GM18867 (cell line): ENCODE data around the gene CCR7.
"Not testable (repeated sequence)": the region's sequence is repeated elsewhere in the genome, so short reads cannot be mapped to it uniquely, and the experiment has no call there.

Experiments used
- ATAC-seq: cut with Tn5 transposase; IDR thresholded peaks from one replicate; pipeline ENCODE4 v1.9.1; 2021; ENCODE audit warnings: mild to moderate bottlenecking, moderate library complexity; ENCODE audit not compliant: unreplicated experiment

The CCR7 gene

DNA sequence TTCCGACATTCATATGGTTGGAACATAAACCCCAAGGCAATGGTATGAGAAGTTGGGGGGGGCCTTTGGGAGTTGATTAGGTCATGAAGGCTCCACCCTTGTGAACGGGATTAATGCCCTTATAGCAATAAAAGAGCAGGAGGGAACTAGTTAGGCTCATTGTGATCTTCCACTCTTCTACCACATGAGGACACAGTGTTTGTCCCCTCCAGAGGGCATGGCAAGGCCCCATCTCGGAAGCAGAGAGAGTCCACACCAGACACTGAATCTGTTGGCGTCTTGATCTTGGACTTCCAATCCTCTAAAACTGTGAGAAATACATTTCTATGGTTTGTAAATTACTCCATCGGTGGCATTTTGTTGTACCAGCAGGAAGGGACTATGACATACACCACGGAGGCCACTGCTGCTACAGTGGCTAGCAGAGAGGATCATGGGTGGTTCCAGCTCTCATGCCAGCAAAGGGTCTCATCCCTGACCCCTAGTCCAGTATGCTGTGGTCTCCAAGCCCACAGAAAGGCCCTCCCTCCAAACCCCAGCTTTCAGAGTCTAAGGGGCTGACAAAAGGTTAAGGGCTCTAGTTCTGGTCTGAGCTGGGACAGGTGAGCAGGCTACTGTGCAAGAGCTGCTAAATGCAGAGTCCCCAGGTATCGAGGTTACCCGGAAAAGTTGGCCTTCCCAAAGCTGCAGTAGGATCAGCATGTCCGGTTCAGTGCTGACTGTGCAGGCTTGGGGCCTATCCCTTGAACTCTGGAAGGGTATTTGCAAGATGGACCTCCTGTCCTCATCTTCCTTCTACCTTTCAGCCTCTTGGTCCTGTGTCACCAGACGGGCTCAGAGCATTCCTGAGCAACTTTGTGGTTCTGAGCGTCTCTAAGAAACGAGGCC is 12.2 kb downstream of the CCR7 start:
- no peak for ATAC-seq

DNA sequence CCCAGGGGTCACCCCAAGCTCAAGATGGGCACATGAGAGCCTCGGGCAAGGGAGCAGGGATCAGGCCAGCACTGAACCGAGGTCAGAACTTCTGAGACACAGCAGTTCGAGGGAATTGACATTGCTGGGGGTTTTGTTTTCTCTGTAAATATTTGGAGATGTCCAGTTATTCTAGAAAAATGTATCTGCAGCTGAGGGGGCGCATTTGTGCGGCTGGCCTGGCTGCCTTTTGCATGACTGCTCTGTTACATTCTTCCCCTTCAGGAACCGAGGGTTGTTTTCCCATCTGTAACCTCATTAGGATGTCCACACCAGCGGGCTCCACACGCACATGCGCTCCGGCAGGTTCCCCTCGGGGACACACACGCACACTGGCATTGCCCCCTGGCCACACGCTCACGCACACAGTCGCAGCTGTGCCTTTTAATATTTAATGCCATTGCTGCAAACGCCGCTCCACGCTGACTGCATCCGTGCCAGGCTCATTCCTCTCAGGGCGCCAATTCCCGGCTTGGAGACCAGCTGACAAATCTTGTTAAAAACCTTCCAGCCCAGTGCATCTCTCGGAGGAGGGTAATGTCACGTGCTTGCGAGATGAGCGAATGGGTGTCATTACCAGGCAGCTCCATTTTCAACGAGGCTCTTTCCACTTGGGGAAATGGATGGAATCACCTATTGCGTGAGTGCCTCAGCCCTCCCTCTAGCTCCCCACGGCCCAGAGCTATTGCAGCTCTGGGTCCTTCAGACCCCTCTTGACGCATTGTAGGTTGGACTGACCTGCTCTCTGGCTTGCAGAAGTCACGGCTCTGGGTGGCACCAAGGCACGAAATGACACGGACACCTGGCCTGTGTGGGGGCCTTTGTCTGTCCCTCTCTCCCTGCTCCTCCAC is 13.1 kb downstream of the CCR7 start:
- no peak for ATAC-seq

- ATAC-seq: no peak
These were observed 14.0 kb downstream of the CCR7 start for GRCh38 chr17:40551091-40551878.

DNA sequence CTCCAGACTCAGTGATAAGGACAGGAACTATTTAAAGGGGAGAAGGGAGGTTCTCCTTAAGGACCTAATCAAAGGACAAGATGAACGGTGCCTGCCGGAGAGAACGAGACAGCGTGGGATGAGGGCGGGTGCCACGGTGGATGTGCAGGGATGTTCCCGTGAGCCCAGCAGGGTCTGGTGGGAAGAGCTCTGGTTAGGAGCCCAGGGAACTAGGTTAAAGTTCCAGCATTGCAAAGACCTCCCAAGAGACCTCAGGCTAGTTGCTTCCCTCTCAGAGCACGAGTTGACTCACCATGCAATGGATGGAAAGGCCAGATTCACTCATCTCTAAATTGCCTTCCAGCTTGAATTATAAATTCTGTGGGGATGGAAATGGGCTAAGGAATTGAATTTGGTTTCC is 14.7 kb downstream of the CCR7 start:
- no peak for ATAC-seq

DNA sequence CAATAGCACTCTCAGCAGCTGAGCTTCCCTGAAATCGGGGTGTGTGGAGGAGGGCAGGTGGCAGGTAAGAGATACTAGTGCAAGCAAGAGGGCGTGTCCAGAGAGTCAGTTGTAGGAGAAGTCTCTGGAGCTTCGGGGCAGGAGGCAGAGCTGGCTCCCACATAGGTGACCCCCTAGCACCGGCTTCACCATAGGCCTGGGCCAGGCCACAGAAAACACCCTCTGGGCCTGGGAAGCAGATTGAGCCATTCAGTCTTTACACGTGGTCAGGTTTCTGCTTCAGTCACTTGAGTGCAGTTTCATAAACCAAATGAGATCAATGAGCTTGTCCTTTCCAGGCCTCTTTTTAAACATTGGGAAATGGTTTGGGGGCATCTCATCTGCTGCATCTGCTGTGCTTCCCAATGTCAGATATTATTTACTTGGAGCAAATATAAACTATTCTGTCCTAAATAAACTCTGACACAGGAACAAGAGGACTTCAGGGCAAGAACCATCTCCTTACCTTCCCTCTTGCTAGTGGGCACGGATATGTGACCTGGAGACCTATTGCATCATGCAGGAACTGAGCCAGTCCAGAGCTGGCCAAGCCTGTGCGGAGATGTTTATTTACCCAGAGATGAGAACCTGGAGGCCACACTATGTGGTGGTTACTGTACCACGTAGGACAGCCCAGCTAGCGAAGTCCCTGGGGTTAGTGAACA is 16.1 kb downstream of the CCR7 start:
- ATAC-seq: no peak

DNA sequence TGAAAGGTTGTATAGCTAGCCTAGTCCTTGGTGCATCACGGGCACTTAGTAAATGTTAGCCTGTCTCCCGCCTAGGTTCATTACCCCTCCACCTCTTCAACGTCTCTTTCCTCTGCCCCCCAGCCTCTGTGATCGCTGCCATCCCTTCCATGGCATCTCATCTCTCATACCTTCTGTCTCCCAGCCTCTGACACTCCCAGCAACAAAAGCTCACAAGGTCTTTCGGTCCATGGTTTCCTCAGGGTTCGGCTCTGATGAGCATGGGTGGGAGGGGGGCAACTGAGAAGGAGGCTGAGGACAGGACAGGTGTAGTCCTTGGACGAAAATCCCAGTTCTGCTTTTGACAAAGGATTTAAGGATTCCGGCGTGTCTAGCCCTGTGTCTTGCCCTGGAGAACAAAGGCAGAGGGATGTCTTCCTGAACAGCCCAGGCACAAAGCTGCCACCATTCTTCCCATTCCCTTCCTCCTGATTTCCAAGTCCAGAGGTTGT is 16.7 kb downstream of the CCR7 start:
- no peak for ATAC-seq

DNA sequence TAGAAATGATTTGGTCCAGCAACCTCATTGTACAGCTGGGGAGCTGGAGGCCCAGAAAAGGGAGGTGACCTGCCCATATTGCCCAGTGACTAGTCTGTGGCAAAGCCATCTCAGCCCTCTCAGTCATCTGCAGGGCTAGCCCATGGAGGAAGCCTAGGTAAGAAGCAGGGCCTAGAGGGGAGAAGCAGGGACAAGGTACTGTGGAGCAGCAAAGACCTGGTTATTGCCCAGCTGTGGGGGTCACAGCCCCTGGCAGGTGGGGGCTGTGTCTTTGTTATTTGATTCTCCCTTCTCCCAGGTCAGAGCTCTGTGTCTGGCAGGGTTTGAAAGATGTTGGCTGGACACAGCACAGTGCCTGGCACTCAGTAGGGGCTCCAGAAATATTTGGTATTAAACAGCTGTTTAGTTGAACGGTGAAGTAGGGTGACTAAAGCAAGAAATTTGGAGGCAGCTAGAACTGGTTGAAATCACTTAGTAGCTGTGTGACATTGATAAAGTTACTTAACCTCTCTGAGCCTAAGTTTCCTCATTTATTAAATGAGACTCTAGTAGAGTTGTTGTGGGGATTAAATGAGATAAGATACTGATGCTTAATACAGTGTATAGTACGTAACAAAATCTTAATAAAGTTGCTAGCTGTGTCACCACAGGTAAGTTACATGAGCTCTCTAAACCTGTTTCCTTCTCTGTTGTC is 17.3 kb downstream of the CCR7 start:
- no peak for ATAC-seq

DNA sequence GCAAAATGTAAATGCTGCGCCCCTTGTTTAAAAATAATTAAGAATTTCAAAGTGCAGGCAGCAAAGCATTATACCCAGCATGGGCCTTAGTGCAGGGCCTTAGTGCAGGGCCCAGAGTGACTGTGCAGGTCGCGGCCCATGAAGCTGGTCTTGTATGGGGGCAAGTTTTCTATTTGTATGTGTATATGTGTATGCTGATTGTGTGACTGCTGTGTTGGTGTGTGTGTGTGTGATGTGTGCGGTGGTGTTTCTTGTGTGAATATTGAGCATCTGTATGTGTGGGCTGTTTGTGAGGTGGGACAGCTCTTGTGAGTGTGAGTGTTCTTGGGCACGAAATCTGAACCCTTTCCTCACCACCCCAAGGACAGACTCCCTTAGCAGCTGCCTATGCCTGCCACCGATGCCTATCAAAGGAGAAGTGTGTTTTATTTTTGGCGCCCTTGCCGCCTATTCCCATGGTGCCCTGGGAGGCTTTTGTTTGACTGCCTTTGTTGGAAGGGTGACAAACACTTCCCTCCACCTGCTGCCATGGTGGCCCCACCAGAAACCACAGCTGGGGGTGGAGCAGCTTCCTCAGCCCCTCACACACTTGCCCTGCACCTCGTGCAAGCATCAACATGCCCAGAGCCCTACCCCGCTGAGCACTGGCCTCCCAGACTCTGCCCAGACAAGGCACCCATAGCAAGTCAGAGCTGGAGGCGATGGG is 18.0 kb downstream of the CCR7 start:
- no peak for ATAC-seq

DNA sequence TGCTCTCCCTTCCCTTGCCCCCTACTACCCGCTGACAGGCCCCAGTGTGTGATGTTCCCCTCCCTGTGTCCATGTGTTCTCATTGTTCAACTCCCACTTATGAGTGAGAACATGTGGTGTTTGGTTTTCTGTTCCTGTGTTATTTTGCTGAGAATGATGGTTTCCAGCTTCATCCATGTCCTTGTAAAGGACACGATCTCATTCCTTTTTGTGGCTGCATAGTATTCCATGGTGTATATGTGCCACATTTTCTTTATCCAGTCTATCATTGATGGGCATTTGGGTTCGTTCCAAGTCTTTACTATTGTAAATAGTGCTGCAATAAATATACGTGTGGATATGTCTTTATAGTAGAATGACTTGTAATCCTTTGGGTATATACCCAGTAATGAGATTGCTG is 18.8 kb downstream of the CCR7 start:
- not testable (repeated sequence) for ATAC-seq

DNA sequence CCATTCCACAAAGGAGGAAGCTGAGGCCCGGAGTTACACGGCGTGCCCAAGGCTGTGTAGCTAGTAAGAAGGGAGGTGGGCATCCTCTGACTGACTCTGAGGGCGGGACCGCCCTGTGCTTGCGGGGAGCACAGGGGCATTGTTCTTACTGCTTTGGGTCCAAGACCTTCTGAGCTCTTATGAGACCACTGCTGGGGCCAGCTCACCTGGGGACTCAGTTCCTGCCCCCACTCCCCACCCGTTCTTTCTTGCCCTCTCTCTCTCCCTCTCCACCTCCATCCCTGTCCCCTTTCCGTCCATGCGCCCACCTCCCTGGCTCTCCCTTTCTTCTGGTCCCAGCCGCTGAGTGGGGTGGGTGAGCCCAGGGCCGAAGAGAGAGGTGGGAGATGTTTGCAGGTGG is 19.6 kb downstream of the CCR7 start:
- ATAC-seq: no peak

DNA sequence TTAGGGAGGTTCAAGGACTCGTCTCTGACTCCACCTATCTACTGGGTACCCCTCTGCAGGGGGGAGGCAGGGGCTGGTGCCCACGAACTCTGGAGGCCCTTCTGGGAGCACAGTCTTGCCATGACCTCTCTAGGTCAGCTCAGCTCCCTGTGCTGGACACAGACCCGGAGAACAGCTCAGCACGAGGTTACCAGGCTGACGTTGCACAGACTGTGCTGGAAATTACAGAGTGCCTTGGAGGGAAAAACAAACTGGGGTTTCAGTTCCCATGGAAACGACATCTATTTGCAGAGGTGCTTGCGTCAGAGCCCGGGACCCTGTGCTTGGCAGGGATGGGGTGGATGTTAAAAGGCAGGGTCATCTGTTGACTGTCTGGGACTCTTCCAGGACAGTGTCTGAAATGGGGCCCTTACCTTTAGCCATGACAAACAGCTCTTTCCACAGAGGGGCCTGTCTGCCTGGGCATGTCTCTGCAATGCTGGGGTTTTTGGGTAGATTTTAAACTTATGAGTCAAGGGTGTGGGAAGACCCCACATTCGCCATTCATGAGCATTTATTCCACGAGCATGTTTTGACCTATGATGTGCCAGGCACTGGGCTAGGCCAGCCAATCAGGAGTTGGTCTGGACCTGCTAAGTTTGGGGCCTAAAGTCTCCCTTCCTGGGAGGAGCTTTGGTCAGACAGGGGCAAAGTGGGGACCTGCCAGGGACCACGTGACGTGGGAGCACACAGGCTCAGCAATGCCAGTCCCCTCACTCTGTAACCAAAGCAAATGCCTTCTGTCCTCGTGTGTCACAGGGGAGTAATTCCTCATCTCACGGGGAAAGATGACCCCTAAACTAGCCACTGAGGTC is 22.5 kb downstream of the CCR7 start:
- peak; percentile 43 for ATAC-seq

DNA sequence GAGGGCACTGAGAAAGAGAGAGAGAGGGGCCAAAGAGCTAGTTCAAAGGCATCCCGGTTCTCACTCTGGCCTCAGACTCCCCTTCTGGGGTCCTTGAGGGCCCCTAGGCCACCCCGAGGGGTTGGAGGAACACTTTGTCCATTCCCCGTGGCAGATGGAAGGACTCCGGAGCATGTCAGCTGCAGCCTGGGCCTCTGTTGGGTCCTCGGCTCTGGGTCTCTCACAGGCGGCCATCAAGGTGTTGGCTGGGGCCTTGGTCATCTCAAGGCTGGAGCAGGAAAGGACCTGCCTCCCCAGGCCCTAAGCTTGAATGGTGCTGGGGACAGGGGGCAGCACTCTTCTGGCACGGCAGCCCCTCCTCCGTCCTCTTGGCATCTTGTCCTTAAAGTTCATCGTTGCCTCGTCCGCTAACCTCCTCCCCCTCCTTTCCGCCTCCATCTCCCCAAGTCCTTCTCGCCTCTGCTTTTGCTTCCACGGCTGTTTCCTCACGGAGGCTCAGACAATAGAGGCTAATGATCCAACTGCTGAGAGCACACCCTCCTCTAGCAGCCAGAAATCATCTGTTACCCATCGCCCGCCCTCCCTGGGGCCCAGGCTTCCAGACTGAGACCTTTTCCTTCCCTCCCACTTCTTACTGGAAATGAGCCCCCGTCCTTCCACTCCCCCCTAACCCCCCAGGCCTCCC is 23.3 kb downstream of the CCR7 start:
- ATAC-seq: no peak

DNA sequence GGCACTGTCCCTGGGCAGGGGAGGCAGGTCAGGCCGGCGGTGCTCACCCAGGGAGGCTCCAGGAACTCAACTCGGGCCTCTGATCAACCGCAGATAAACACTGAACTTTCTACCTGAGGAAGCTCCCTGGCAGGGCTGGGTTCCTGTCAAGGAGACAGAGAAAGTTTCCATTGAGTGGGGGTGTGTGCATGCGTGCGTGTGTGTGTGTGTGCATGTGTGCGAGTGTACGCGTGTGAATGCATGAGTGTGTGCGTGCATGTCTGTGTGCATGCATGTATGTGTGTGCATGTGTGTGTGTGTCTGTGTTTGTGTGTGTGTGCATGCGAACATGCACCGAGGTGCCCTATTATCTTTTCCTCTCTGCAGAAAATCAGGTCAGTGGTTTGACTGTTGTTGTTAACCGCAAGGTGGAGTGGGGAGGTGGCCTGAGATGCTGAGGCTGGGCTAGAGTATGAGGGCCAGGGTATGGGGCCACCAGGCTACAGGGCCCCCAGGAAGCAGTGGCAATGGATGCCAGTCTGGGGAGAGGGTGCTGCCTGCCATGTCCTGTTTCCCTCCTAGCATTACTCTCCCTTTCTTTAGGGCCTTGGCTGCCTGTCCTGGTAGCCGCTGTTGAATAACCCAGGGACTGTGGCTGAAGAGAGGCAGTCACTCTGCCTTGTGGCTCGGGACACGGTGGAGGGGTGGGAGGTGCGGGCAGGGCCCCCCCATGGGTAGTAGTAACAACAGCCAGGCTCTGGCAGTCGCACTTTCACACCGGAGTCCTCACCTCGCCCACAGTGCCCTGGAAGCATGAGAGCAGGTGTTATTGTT is 24.0 kb downstream of the CCR7 start:
- ATAC-seq: no peak

- no peak for ATAC-seq
These were observed 24.8 kb downstream of the CCR7 start for GRCh38 chr17:40540448-40540847.

DNA sequence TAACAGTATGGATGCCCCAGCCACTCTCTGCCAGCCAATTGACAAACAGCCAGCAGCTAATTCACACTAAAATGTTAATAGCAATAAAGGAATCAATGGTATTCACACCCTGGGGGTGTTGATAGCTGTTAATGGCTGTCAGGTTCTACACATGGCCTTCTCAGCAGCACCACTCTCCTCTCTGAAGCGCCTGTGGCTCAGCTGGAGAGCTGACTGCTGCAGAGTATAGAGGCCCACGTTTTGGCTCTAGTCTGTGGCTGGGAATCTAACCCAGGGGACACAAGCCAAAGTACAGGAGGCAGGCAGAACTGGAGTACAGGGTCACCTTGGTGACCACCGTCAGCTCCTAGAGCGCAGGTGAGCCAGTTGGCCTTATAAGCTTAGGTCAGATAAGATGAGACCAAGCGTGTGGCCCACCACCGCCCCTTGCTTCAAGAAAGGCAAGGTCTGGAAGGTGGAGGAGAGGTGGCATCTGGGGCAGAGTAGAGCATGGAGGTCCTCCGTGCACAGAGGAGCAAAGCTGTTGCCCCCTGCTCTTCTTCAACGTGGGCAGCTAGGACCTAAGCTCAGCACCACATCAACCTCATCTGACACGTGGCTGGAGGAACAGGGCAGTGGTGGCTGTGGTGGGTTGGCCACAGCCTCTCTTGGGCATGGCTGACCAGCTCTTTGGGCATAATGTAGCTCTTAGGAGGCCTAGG is 25.4 kb downstream of the CCR7 start:
- ATAC-seq: no peak
